Stimulated activated CD4-positive, alpha-beta T cell treated with anti-CD3 and anti-CD28 coated beads, Interleukin-1b, Interleukin-23, amount 100 ng/mL, for 1 hour (primary cell): Measurements from ENCODE around the gene XXYLT1.
"Not testable (repeated sequence)": the region's sequence is repeated elsewhere in the genome, so short reads cannot be mapped to it uniquely, and the experiment has no call there.

ENCODE experiments used
- DNase-seq, 2 donors: peaks; one replicate each; pipeline ENCODE4 v3.0.0-alpha.2; 2020; ENCODE audit warnings: low read depth in 2 of 2

The XXYLT1 gene

DNA sequence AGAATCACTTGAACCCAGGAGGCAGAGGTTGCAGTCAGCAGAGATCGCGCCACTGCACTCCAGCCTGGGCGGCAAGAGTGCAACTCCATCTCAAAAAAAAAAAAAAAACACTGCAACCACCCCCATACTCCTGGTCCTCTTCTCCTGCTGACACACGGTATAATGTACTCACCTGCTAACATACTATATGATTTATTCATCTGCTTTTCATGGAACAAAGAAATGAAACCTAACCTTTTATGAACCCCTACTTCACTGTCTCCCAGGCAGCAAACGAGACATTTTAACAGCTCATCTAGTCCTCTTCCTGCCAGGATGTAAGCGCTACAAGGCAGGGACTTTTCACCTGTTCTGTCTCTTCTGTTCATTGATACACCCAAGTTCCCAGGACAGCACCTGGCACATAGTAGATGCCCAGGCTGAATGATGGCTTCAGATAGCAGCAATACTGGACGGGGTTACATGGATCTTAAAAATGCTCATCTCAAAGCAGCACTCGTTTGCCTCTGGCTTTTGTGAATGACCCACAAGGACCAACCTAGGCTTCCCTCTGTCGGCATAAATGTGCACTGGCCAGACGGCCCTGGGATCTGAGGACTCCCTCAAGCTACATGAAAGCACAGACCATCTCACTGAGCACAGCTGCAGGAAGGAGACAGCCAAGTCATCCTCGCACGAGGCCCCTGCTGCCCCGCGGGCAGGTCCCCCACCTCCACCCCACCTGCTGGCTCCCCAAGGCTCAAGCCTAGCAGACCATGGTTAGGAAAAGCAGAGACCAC, 20.3 kb downstream of the XXYLT1 start:
- DNase-seq: no peak

DNA sequence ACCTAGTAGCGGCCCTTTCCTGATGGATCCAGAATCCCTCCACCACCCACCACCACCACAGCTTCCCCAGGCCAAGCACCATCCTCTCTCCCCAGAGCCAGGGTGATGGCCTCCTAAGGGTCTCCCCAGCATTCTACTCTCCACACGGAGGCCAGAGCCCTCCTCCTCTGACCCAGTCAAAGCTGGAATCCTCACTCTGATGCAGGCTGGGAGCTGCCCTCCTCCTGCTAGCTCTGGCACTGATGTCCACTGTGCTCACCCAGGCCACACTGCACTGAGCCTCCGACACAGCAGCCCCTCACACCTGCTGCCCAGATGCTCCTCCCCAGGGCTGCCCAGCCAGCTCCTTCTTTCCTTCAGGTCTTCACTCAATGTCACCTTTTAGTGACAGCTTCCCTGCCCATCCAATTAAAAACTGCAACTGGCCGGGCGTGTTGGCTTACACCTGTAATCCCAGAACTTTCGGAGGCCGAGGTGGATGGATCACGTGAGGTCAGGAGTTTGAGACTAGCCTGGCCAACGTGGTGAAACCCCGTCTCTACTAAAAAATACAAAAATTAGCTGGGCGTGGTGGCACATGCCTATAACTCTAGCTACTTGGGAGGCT, 21.0 kb downstream of the XXYLT1 start:
- no peak for DNase-seq

DNA sequence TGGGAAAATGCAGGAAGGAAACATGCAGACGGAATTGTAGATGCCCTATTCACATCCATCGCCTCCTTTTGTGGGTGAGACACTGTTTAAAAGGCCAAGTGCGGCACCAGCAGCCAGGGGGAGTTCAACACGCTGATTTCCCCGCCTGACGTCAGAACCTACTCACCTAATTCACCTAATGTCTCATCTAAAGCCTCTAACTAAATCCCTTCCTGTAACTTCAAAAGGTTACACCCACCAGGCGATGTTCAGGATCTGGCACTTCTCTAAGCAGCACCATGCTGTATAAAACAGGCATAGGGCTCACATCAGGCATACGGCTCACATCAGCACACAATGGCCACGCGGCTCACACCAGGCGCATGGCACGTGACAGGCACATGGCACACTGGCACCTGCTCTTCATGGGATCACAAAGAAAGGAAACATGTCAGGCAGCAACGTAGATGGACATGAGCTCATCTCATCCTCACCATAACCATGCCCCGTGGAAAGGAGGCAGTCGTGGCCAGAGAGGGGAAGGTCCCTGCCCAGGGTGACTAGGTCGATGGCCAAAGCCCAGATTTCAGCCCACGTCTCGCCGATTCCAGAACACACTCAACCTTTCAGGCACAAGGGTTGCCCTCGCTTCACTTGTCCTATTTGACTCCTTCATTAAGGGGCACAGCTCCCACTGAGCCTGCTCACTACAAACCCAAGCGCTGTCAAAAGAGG, 21.7 kb downstream of the XXYLT1 start:
- DNase-seq: no peak

DNA sequence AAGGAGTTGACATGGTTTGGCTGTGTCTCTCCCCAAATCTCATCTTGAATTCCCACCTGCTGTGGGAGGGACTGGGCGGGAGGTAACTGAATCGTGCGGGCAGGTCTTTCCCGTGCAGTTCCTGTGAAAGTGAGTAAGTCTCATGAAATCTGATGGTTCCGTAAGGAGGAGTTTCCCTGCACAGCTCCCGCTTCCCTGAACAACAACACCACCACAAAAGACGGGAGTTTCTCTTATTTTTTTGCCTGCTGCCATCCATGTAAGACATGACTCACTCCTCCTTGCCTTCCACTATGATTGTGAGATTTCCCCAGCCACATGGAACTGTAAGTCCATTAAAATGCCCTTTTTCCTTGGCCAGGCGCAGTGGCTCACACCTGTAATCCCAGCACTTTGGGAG, 22.7 kb downstream of the XXYLT1 start:
- DNase-seq: no peak

DNA sequence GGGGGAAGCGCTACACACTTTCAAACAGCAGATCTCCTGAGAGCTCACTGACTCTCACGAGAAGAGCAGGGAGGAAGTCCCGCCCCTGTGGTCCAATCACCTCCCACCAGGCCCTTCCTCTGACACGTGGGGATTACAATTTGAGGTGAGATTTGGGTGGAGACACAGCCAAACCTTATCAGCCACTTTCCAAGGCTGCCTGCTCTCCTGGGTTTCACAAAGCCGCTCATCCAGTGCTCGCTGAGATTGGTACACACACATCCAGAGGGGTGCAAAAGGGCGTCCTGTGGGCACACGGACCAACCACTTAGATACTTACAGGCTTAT, 23.1 kb downstream of the XXYLT1 start:
- no peak for DNase-seq

DNA sequence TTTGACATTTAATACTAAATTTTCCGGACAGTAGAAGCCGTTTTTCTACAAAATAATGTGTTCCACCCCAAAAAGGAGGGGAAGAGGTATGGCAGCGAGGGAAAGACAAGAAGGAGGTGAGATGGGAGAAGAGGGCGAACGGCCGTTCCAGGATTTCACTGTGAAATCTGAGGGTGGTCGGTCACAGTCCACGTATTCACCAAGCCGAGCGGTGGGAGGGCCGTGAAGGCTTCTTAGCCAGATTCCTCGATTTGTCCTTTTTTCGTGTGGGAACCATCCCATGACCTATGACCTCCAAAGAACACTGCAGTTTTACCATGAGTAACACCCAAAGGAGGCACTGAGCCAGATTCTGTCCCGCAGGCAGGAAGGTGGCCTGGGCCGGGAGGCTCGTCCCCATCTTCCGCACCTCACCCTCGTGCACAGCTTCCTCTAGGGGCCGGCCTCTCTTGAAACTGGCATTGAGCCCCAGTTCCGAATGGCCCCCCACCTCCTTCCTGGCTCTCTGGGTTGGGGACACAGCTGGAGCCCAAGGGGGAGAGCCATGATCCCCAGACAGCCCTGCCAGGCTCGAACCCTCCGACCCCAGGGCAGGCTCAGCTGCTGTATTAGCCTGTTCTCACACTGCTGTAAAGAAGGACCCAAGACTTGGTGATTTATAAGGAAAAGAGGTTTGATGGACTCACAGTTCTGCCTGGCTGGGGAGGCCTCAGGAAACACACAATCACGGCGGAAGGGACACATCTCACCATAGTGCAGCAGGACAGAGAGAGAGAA, 23.7 kb downstream of the XXYLT1 start:
- DNase-seq: no peak

DNA sequence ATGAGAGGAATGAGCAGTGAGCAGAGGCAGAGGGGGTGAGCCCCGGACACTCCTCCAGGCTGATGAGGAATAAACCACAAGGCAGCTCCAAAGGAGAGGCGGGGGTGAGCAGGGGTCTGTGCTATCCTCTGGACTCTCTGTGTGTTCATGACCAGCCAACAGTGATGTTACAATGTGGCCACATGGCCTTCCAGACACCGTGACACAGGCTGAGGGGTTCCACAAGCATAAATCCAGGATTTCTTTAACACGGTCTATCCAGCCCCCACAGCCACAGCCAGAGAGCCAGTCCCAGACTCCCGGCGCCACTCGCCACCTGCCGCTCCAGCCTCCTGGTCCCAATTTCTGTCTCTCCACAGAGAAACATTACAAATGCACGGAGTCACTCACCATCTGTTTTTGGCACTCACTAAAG, 24.4 kb downstream of the XXYLT1 start:
- no peak for DNase-seq

DNA sequence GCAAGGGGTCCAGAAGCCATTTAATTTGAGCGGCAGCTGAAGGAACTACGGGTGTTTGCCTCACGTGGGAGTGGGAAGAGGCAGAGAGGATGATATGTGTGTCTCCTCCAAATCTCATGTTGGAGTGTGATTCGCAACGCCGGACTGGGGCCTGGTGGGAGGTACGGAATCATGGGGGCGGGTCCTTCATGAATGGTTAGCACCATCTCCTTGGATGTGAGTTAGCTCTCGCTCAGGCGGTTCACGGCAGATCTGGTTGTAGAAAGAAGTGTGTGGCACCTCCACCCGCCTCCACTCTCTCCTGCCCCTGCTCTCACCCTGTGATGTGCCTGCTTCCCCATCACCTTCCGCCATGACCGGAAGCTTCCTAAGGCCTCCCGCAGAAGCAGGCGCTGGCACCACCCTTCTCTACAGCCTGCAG, 25.4 kb downstream of the XXYLT1 start:
- no peak for DNase-seq

DNA sequence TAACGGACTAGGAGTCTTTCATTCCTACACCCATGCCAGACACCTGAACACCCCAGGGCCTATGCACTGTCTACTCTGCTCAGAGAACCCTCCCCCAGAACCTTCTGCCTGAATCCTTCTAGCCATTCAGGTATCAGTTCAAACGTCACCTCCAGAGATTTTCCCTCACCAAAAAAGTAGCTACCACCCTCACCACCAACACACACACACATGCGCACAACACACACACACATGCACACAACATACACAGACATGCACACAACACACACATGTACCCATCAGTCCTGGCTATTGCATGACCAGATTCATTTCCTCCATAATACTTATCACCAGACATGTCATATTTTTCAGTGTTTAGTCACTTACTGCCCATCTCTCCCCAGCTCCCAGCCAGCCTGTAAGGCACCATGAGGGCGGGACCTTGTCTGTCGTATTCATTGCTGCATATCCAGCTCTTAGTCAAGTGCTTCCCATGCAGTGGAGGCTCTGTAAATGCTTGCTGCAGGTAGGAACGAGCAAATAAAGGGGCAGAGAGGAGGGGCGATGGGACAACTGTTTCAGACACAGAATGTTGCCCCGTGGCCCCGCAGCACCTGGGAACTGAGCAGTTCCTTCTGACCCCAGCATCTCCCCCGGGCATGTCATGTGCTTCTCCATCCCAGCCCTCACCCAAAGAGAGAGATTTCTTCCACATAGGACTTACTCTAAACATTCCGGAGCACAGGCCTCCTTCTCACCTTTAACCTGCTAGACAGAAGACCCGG, 29.2 kb downstream of the XXYLT1 start:
- no peak for DNase-seq

DNA sequence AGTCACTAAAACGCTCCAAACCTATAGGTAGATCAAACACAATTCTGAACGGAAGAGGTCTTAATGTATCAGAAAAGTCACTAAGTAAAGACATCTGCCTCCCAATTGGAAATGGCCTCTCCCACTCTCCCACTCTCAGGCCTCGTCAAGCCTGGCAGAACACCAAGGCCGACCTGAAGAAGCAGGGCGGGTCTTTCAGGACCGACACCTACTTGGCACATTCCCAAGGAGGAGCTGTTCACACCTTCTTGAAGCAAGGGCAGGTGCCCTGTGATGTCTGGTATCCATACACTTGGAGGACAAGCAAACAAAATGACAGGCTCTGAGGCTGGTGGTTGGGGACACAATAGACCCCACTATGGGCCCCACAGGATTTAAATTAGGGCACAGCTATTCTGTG, 30.0 kb downstream of the XXYLT1 start:
- no peak for DNase-seq

DNA sequence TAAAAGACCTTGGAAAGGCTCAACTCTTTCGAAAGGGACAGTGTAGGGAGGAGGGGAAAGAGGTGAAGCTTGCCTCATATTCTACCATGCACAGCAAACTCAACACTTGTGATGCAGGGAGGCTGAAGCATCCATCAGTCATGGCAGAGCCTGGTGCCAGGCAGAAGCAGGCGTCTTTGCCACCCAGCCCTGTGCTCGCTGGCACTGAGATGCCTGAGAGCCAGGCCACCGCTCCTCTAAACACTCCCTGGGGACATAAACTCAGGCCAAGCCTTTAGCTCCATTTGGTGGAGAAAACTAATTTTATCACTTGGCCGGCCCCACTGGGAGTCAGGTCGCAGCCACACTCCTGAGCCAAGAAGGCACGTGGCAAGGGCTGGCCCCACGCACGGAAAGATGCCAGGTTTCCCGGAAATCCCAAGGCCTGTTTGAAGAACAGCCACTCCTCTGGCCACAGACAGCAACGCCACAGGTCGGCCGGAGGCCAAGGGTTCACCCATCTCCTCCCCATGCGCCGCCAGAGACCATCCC, 30.7 kb downstream of the XXYLT1 start:
- no peak for DNase-seq

DNA sequence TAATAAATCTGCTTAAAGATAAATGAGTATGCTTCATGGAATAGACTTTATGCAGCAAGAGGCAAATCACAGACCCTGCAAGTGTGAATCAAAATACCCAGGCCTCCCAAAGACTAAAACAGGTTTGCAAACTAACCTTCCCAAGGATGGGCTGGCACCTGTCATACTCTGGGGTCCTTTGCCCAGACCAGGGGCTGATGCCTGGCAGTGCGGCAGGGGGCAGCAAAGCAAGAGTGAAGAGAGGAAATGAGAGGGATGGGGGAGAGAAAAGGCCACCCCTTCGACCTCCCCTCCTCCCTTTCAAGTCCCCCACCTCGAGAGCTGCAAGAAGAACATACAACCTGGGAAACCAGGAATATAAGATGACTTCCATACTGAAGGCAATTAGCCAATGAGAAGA, 31.8 kb downstream of the XXYLT1 start:
- DNase-seq: no peak

DNA sequence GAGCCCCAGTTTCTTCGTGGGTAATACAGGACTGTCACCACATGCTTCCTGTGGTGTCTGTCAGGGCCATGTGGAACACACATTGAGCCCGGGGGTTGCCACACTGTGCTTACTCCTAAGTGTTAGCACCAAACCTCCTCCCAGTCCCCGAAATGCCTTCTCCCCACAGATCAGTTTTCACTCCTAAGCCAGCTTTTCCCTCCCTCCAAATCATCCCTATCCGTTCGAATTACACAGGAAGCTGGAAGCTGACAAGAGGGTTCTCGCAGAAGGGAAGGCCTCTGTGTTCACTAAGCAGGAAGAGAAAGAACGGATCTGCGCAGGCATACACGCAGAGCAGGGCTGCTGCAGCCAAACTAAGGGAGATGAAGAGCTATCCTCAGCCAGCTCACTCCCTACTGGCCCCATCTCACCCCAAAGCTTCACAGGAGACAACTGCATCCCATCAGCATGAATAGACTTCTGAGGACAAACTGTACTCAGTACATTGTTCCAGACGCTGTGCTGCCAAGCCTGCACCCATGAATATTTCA, 32.3 kb downstream of the XXYLT1 start:
- no peak for DNase-seq

DNA sequence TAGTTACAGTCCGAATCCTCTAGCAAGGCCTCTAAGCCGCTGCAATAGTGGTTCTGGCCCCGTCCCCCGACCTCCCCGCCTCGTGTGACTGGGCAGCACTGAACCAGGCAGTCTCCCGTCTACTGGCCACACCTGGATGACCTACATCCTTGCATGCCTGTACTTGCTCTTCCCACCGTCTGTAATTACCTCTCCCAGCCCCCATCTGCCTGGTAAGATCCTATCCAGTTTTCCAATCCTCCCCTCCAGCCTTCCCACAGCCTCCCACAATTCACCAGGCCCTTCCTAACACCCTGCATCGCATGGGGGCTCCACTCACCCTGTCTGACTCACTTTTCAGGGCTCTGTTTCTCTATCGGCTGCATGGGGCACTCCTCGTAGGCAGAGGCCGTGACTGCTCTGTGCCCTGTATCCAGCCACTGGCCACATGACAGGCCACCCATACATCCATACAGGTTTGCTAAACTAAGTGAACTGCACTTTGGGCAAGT, 32.8 kb downstream of the XXYLT1 start:
- no peak for DNase-seq

DNA sequence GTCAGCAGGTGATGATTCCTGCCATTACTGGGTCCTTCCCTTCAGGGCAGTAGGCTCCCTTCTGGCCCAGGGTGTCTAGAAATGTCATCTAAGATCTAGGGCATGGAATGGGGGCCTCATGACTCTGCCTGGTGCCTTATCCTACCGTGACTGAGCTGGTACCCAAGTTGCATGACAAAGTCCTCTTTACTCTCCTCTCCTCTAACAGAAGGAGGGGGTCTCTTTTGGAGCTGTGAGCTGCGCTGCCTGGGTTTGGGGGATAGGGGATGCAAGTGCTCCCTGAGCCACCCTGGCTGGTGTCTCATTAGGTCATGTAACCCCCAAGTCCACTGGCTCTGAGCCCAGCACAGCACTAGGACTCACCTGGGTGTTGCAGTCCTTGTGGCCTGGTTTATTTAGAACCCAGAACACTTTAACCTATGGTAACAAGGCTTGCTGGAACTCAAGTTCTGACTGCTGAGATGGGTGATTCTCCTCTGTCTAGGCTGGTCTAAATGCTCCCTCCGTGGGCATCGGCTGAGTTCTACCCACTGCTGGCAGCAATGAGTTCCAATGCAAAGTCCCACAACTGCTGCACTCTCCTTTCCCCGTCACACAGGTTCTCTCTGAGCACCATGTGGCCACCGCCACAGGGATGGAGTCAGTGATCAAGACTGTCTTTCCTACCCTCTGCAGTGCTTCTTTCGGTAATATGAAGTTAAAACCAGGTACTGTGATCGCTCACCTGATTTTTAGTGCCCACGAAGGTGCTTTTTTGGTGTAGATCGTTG, 34.0 kb downstream of the XXYLT1 start:
- DNase-seq: no peak

DNA sequence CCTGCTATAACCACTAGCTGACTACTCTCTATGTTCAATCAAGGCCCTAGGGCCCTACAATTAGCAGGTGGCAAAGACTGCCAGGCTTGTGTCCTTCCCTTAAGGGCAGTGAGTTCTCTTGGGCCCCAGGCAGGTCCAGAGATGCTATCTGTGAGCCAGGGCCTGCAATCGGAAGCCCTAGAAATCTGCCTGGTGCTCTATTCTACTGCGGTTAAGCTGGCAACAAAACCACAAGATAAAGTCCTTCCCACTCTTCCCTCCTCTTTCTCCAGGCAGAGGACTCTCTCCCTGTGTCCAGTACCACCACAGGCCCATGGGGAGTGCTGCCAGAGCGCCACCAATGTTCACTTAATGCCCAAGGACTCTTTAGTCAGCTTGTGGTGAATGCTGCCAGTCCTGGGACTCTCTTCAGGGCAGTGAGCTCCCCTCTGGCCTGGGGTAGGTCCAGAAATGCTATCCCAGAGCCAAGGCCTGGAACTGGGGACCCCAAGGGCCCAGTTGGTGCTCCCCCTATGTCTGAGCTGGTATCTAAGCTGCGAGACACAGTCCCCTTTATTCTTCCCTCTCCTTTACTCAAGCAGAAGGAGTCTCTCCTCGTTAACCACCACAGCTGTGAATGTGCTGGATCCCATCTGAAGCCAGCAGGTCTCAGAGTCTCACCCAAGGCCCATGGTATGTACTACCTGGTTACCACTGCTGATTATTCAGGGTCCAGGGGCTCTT, 34.7 kb downstream of the XXYLT1 start:
- DNase-seq: no peak

DNA sequence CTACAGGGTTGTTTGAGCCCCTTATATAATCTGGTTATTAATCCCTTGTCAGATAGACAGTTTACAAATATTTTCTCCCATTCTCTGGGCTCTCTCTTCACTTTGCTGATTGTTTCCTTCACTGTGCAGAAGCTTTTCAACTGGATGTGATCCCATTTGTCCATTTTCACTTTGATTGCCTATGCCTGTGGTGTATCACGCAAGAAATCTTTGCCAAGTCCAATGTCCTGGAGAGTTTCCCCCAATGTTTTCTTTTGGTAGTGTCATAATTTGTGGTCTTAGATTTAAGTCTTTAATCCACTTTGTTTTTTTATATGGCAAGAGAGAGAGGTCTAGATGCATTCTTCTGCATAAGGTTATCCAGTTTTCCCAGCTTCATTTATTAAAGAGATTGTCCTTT, 40.7 kb downstream of the XXYLT1 start:
- DNase-seq: no peak

DNA sequence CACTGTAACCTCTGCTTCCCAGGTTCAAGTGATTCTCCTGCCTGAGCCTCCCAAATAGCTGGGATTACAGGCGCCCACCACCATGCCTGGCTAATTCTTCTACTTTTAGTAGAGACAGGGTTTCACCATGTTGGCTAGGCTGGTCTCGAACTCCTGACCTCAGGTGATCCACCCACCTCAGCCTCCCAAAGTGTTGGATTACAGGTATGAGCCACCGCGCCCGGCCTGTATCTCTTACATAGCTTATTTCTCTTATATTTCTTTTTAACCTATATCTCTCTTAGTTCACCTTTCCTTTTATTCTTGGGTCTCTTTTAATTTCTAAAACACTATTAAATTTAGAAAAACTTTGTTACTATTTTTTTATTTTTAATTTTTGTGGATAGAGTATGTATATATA, 42.1 kb downstream of the XXYLT1 start:
- not testable (repeated sequence) for DNase-seq

DNA sequence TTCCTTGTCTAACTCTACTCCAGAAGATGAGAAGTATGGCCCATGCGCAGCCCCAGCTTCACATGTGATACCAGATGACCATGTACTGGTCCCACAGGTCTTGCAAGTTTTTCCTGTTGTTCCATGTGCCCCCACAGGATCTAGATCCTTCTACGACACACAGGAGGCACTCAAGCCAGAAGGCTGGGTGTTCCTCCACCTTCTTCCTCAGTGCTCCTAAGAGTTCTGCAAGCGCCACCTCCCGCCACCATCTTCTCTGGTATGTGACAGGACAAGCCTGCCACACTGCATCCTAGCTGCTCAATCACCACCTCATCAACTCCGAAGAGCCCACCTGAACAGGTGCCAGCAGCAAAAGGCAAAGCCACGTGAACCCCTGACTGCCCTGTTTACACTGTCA, 43.1 kb downstream of the XXYLT1 start:
- no peak for DNase-seq
